Retinal pigment epithelial cell (primary cell): Measurements from ENCODE around the gene USP47.
A peak's percentile ranks its signal among the peaks of the same experiment; 100 is the strongest.

Experiments
- DNase-seq: peaks from one replicate; pipeline ENCODE4 v3.0.0-alpha.2; 2010; ENCODE audit warnings: low read depth
- H3K4me3 ChIP-seq: 2 replicates; pipeline ENCODE4 v1.5.1; 2011; ENCODE audit warnings: mild to moderate bottlenecking, low read length, control low read depth, moderate library complexity
- CTCF ChIP-seq: conservative IDR thresholded peaks from 2 replicates; pipeline ENCODE4 v1.5.1; 2011; ENCODE audit warnings: low read depth, low read length, control low read depth, inconsistent platforms

The USP47 gene

GRCh38 chr11:12007230-12007593 is 165.4 kb downstream of the USP47 start:
- no peak overlapping the region for H3K4me3 ChIP-seq
- TF ChIP-seq CTCF = peak; percentile 3
- no peak for DNase-seq

- no peak for DNase-seq
Measured at GRCh38 chr11:12007769-12008737, 166.3 kb downstream of the USP47 start, which contains the start of gene DKK3. Gene DKK3, minus strand, starts transcription at chr11:12008626. Its CDS starts 44 bp downstream, at chr11:12008582.

More at GRCh38 chr11:12007769-12008737, 166.3 kb downstream of the USP47 start, which contains the start of gene DKK3:
- peak within 1 kb of the TSS; percentile 85 for H3K4me3 ChIP-seq
- no peak for TF ChIP-seq CTCF
